ENCODE data around the gene TP53I3.
"Not testable (repeated sequence)": the region's sequence is repeated elsewhere in the genome, so short reads cannot be mapped to it uniquely, and the experiment has no call there.

TP53I3 gene

DNA sequence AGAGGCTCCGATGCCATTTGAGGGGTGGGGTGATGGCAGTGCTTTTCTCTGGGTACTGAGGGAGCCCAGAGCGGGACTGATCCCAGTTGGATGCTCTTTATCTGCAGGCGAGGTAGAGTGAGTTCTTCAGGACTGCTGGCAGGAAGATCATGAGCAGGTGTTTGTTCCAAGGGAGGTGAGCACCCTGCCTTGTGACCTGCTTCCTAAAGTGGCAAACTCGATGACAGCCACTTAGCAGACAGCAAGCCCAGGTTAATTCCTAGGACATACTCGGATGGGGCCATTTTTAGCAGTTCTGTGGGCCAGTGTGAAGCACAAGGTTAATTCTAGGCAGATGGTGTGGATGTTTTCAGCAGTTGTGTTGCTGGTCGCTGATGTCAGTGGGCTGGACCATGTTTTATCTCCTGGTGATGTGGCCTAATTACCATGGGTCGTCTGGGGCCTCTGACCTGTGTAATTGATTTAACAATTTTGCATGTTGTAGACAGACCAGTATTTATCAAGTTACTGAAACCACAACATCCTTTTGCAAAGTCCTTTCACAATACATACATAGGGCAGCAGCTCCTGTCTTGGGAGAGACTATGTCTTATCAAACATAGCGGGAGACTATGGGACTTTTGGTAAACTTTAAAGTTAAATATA lies 30.1 kb downstream of the TP53I3 start:
- DNase-seq (ENCODE audit: low spot score): no peak

DNA sequence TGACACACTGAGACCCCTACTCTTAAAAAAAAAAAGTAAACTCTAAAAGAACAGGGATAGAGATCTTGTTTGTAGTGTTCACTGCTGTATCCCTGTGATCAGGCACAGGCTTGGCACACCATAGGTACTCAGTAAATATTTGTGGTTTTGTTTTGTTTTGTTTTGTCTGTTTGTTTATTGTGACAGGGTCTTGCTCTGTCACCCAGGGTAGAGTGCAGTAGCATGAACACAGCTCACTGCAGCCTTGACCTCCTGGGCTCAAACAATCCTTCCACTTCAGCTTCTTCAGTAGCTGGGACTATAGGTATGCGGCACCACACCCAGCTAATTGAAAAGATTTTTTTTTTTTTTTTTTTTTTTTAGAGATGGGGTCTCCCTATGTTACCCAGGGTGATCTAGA lies 31.7 kb downstream of the TP53I3 start:
- DNase-seq (ENCODE audit: low spot score): no peak

DNA sequence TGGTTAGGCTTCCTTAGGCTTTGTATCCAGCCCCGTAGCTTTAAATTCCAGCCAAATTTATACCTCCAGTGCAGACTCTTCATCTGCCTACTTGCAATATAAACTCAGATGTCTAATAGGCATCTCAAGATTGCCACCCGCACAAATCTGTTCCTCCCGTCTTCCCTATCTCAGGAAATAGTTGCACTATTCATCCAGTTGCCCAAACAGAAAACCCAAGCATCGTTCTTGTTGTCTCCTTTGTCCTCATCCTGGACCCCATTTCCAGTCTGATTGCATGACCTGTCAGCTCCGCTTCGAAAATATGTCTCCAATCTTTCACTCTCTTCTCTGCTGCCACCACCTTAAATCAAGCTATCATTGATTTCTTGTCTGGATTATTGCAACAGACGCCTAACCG lies 32.8 kb downstream of the TP53I3 start:
- no peak for DNase-seq (ENCODE audit: low spot score)

DNA sequence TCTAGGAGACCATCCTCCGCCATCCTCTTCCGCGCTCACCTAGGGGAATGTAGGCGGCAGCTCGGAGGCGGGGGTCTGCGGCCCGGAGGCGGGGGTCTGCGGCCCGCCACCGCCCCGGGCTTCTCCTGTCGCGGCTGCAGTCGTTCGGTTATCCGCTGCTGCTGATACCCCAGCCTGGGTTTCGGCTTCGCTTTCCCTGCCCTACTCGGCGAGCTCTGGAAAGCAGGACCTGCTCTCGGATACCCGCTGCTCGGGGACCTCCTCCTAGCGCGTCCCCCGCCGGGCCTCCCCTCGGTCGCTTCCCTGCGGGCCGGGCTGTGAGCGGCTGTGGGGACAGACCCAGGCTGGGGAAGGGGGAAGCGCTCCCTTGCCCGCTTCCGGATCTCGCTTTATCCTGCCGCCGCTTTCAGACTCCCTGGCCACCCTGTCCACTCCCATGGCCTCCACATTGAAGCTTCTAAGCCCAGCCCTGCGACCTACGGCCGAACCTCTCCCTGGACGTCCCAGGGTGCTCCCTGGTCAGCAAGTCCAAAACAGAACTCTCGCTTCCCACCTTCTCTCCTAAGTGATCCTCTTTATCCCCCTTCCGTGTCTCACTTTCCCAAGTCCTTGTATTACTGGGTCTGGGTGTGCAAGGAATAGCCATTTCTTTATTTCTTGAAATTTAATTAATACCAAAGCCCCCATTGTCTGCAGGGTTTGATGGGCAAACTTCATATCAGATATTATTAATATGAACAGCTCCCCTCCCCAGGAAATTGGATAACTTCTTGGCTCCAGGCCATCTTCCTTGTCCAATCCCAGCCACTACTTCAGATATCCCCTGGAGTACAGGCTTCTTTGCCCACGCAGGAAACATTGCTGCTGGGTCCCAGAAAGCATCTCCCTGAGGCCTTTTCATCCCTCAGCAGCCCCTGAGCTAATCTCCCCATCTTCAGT lies 34.3 kb downstream of the TP53I3 start:
- DNase-seq (ENCODE audit: low spot score): no peak

DNA sequence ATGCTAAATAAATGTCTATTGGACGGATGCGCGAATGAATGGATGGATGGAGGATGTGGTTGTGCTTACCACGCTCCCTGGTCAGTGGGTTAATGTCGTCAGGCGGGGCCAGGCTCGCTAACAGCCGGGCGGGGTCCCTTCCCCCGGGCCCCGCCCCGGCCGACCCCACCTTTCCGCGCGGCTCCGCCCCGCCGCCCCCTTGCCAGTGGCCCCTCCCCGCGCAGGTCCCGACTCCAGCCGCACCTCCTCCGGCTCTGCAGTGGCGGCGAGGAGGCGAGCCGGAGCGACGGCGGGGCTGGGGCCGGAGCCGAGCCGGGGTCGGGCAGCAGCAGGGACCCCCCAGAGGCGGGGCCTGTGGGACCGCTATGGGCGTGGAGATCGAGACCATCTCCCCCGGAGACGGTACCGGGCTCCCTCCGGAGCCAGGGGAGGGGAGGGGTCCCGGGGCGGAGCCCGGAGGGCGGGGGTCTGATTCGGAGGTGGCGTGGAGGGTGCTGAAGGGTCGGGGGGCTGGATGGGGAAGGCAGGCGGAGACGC lies 35.1 kb downstream of the TP53I3 start, which contains the start of gene FKBP1B:
FKBP1B (plus strand) TSS at position 257 of the 537 bp plus-strand sequence; CDS start at position 366, 109 bp downstream.
- DNase-seq (ENCODE audit: low spot score): peak; percentile 47

DNA sequence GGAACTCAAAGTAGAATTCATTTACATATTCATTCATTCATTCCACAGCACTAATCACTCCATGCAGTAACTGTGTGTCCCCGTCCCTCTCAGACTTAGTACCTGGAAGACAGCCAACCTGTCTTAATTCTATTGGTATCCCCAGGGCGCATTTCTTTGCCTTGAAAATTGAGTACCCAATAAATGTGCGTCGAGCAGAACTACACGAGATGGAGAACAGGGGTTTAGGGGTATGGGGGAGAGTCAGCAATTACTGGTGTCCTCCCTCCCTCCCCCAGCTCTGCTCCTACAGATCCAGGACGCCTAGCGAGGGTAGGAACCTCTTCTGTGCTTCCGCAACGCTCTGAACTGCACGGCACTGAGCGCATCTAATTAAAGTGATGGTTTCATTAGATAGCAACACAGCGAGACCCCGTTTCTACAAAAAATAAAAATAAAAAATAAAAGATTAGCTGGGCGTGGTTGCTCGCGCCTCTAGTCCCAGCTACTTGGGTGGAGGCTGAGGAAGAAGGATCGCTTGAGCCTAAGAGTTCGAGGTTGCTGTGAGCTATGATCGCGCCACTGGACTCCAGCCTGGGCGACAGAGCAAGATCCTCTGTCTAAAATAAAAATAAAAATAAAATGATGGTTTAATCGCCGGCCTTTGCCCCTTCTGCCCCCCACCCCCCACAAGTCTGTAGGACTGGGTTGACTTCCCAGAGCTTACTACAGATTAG lies 35.7 kb downstream of the TP53I3 start:
- no peak for DNase-seq (ENCODE audit: low spot score)

DNA sequence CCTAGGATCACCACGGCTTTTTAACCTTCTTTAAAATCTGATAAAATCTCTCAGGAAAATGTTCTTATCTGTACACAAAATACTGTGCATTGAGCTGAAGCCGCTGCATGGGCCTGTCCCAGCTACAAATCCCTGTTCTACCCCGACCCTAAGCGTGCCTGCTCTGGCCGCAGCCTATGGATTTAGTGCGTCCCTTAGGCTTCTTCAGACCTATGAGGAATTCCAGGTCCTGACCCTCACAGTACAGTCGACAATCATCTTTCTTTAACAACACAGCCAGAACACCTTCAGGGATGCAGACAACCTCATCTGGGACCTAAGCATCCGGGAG lies 37.0 kb downstream of the TP53I3 start:
- no peak for DNase-seq (ENCODE audit: low spot score)

DNA sequence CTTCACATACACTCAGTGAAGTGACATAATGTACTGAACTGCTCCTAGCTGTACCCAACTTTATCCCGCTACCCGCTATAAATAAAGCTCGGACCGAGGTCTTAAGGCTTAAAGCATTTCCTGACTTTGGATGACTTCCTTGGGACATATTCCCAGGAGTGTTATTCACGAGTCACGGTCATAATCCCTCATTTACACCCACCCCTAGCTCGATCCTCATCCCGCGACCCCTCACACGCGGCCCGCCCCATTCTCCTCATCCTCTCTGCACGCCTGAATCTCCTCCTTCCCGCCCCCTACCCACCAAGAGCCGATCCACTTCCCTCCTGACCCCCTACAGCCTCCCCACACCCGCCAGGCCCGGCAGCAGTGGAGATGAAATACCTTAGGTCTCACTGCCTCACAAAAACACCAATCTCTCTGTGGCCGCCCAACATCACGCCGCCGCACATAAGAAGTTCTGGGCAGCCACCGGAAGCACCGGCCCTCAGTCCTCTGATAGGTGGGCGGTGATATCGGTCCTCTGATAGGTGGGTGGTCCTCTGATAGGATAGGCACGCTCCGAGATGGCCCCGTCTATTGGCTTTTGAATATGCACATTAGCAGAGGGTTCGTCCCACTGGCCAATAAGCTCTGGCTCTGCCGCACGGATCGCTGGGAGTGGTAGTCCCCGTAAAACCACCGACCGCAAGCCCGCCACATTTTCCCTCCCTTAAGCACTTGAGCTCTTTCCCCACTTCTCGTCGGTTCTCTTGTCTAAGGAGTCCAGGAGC lies 37.5 kb downstream of the TP53I3 start, which contains the start of gene WDCP:
WDCP (minus strand) TSS at position 462 of the 773 bp plus-strand sequence. CDS start 7,897 bp downstream, outside the sequence.
- DNase-seq (ENCODE audit: low spot score): peak; percentile 98

DNA sequence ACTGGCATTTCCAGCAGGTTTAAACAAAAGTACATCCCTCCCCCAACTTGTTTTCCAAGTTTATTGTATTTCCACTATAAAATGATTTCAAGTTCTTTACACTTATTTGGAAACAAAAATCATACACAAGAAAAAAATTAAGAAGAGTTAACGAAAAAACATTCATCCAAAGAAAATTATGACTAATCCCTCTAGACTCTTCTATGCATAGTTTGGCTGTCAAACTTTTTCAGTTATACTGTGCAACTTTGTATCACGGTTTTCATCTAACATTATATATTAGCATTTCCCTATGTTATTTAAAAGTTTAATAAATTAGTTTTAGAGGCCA lies 38.1 kb downstream of the TP53I3 start:
- DNase-seq (ENCODE audit: low spot score): no peak

DNA sequence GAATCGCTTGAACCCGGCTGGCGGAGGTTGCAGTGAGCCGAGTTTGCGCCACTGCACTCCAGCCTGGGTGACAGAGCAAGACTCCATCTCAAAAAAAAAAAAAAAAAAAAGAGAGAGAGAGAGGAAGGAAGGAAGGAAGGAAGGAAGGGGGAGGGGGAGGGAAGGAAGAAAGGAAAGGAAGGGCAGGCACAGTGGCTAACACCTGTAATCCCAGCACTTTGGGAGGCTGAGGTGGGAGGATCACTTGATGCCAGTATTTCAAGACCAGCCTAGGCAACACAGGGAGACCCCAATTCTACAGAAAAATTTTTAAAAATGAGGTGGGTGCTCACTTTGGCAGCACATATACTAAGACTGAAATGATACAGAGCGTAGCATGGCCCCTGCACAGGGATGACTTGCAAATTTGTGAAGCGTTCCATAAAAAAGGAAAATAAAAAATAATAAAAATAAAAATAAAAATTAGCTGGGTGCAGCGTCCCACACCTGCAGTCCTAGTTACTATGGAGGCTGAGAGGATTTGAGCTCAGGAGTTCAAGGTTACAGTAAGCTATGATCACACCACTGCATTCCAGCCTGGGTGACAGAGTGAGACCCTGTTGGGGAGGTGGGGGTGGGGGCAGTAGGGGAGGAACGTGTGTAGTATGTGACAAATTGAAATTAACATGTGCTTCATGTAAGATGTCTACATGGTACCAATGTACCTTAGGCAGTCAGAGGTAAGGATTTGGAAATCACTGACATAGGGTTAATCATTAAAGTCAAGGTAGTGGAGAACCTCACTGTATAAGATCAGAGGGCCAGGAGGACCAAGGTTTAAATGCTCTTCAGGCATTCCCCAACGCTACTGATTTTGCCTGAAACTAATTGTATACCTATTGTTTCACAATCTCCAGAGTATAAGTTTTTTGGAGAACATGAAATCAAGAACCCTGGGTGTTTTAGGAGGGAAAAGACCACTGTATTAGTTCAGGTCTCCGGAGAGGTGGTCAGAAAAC lies 38.8 kb downstream of the TP53I3 start:
- no peak for DNase-seq (ENCODE audit: low spot score)

DNA sequence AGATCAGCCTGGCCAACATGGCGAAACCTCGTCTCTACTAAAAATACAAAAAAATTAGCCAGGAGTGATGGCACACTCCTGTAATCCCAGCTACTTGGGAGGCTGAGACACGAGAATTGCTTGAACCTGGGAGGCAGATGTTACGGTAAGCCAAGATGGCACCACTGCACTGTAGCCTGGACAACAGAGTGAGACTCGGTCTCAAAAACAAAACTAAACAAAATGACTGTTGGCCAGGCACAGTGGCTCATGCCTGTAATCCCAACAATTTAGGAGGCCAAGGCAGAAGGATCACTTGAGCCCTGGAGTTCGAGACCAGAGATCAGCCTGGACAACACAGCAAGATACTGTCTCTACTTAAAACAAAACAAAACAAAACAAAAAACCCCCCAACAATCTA lies 41.5 kb downstream of the TP53I3 start:
- not testable (repeated sequence) for DNase-seq (ENCODE audit: low spot score)

DNA sequence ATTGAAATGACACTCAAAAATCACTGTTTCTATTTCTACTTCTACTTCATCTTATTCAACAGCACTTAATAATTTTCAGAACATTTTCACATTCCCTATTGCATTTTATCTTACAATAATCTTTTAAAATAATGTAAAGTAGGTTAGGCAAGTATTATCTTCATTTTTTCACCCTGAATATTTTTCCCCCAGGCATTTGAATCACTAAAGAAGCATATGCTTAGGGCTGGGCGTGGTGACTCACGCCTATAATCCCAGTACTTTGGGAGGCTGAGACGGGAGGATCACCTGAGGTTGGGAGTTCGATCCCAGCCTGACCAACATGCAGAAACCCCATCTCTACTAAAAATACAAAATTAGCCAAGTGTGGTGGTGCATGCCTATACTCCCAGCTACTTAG lies 44.1 kb downstream of the TP53I3 start:
- no peak for DNase-seq (ENCODE audit: low spot score)

DNA sequence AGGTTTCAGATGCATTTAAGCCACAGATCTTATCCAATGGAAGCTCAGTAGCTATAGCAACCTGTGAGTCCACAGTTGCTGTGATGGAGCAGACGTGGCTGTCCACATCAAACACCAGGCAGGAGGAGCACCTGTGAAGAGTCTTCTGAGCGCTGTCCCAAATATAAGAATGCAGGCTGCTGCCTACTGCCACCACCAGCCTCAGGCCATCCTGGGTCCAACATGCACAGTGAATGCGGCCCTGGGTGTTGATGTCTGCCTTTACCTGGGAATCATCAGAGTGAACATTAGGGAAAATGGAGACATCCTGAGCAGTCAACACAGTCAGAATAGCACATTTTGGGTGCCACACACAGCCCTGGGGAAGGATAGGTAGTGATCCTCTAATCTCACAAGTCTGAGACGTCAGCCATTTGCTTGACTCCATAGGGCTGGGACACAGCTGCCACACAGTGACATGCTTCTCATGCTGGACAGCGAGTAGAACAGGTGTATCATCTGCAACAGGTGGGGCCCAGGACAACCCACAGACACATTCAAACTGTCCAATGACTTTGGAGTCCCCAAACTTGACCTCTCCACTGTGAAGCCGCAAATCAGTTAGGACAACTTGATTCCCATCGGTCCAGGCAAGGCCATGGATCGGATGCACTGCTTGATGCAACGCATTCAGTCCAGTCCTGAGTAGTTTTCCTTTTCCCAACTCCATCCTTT lies 45.7 kb downstream of the TP53I3 start:
- no peak for DNase-seq (ENCODE audit: low spot score)

Measured in activated CD4-positive, alpha-beta T cell treated with anti-CD3 and anti-CD28 coated beads, Interleukin-2, Interleukin-4, amounts not matched to agents 100 ng/mL and 50 ng/mL, durations not matched to agents 16 hours and 8 hours (primary cell).